ENCODE results near the gene ZNF44.

GRCh38 chr19:12255372-12255771, 39.3 kb downstream of the ZNF44 start:
- no peak for TF ChIP-seq CTCF (IDR thresholded peaks at IDR 0.05 in 2 of 3, conservative IDR thresholded peaks at IDR 0.05 in 1 of 3; ENCODE audit: borderline replicate concordance in 1 of 3, insufficient read depth in 1 of 3, low read depth in 2 of 3, low read length in 2 of 3)
- TF ChIP-seq, protein P1, sequence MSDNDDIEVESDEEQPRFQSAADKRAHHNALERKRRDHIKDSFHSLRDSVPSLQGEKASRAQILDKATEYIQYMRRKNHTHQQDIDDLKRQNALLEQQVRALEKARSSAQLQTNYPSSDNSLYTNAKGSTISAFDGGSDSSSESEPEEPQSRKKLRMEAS (IDR thresholded peaks at IDR 0.05): no peak
- no peak for TF ChIP-seq EZH2 (IDR thresholded peaks at IDR 0.05)
- no peak for TF ChIP-seq POLR2AphosphoS5 (IDR thresholded peaks at IDR 0.05; ENCODE audit: low read depth, low read length)
- TF ChIP-seq CEBPB (IDR thresholded peaks at IDR 0.05; ENCODE audit: low read depth): no peak

All from HCT116 (cell line).